ENCODE measurements around the gene BTNL3. TPM values are rescaled to one million over a fixed set of nuclear protein-coding genes. Genes with fewer than 3 reads are reported as not detected.

The BTNL3 gene
- total and polyA plus RNA-seq, 10 of the 15 experiments (the other 5 are each of a cell fraction or from before 2014, with no cell fraction given): 0.39 TPM; not detected in 9

DNA sequence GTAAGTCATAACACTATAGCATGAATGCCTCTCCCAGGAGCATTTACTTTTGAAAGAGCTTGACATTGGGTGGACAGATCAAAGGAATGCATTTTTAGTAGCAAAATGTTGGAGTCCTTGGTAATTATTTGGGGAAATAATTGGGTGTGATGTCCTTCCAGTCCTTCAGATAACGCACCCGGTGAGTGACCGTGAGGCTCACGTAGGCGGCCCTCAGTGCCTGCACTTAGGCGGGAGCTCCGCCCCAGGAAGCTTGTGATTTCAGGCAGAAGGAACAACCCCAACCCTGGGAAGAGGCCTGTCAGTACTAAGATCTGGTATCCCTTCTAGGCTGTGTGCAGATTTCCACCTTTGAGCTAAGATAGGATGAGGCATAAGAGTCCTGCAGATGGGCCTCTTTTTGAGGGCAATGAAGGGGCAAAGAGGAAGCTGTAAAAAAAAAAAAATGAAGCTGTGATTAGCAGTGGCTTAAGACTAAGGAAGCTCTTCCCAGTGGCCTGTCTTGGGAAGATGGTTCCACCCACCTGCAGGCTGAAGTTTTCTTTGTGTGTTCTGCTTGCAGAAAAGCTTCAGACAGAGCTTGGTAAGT is 66.3 kb downstream of the BTNL3 start (continued):
- TF ChIP-seq RFX5 (IDR thresholded peaks at IDR 0.05; ENCODE audit: low read depth, low read length) (no peak), EP300 (IDR thresholded peaks at IDR 0.05; ENCODE audit: borderline replicate concordance in 1 of 2, control insufficient read depth in 1 of 2, low read depth in 2 of 2, low read length in 2 of 2) (no peak), EGR1 (IDR thresholded peaks at IDR 0.05; ENCODE audit: borderline replicate concordance in 1 of 2, low read depth in 2 of 2, low read length in 2 of 2) (no peak)
- TF ChIP-seq, protein P1, sequence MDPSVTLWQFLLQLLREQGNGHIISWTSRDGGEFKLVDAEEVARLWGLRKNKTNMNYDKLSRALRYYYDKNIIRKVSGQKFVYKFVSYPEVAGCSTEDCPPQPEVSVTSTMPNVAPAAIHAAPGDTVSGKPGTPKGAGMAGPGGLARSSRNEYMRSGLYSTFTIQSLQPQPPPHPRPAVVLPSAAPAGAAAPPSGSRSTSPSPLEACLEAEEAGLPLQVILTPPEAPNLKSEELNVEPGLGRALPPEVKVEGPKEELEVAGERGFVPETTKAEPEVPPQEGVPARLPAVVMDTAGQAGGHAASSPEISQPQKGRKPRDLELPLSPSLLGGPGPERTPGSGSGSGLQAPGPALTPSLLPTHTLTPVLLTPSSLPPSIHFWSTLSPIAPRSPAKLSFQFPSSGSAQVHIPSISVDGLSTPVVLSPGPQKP (IDR thresholded peaks at IDR 0.05; ENCODE audit: low read depth, low read length): no peak

Small RNAs within 50 kb of the gene (microRNA-seq; reads per million reads assigned to microRNA genes)
- not detected for gene MIR8089

Small RNAs within 50 kb of the gene (small RNA-seq; reads per million reads assigned to genes)
- gene MIR8089 (not detected), gene RNU6-1036P (not detected), gene RPS29P12 (not detected)

Other genes with a start within 250 kb of the BTNL3 start
Only the 7 nearest of the 9 such genes appear.
- gene MGAT1, start 186.0 kb upstream of the BTNL3 start, total RNA-seq (2014; rRNA removed): 44.6 and 50.7 TPM in 2 replicates
- 32.5 and 33.6 TPM in 2 replicates for gene MGAT1, start 186.0 kb upstream of the BTNL3 start, total RNA-seq (2014; rRNA removed; fragmentation: Illumina TruSeq; extraction: Trizol)
- 76.4 and 82.3 TPM in 2 replicates for gene MGAT1, start 186.0 kb upstream of the BTNL3 start, total RNA-seq (2021)
- gene MGAT1, start 186.0 kb upstream of the BTNL3 start, polyA plus RNA-seq (2011; rRNA removed): 74.1 and 88.4 TPM in 2 replicates
- gene MGAT1, start 186.0 kb upstream of the BTNL3 start, polyA plus RNA-seq (2014; fragmentation: Illumina TruSeq; extraction: Trizol): 32.3 and 38.1 TPM in 2 replicates
- 1 to 10 TPM; 3.1 to 7.7 TPM for gene MGAT1, start 186.0 kb upstream of the BTNL3 start, polyA plus RNA-seq (2014; fragmentation: Nextera tagmentation; extraction: Ambion mirVana)
- 74.7 and 90.4 TPM in 2 replicates for gene MGAT1, start 186.0 kb upstream of the BTNL3 start, polyA plus RNA-seq (2014; rRNA removed)
- 10 to 100 TPM; 75.2 to 85.9 TPM for gene MGAT1, start 186.0 kb upstream of the BTNL3 start, polyA plus RNA-seq (2016; fragmentation: Nextera tagmentation; extraction: Ambion mirVana)
- 19.6 and 24.0 TPM in 2 replicates for gene ZFP62, start 127.6 kb upstream of the BTNL3 start, total RNA-seq (2014; rRNA removed)
- 26.8 and 27.4 TPM in 2 replicates for gene ZFP62, start 127.6 kb upstream of the BTNL3 start, total RNA-seq (2014; rRNA removed; fragmentation: Illumina TruSeq; extraction: Trizol)
- gene ZFP62, start 127.6 kb upstream of the BTNL3 start, total RNA-seq (2021): 20.3 and 24.8 TPM in 2 replicates
- gene ZFP62, start 127.6 kb upstream of the BTNL3 start, polyA plus RNA-seq (2011; rRNA removed): 39.7 and 69.5 TPM in 2 replicates
- gene ZFP62, start 127.6 kb upstream of the BTNL3 start, polyA plus RNA-seq (2014; fragmentation: Illumina TruSeq; extraction: Trizol): 21.8 and 32.2 TPM in 2 replicates
- gene ZFP62, start 127.6 kb upstream of the BTNL3 start, polyA plus RNA-seq (2014; fragmentation: Nextera tagmentation; extraction: Ambion mirVana): 10 to 100 TPM in 1 of 2 experiments, 1 to 10 TPM in 1; 9.2 to 16.4 TPM
- 14.8 and 17.1 TPM in 2 replicates for gene ZFP62, start 127.6 kb upstream of the BTNL3 start, polyA plus RNA-seq (2014; rRNA removed)
- 10 to 100 TPM; 24.6 to 26.0 TPM for gene ZFP62, start 127.6 kb upstream of the BTNL3 start, polyA plus RNA-seq (2016; fragmentation: Nextera tagmentation; extraction: Ambion mirVana)
- gene BTNL8, start 89.7 kb upstream of the BTNL3 start, total RNA-seq (2014; rRNA removed): 0.33 and 0.56 TPM in 2 replicates
- gene BTNL8, start 89.7 kb upstream of the BTNL3 start, total RNA-seq (2014; rRNA removed; fragmentation: Illumina TruSeq; extraction: Trizol): 0.13 and 0.14 TPM in 2 replicates
- gene BTNL8, start 89.7 kb upstream of the BTNL3 start, total RNA-seq (2021): not detected in 2 replicates
- 3.4 and 4.1 TPM in 2 replicates for gene BTNL8, start 89.7 kb upstream of the BTNL3 start, polyA plus RNA-seq (2011; rRNA removed)
- gene BTNL8, start 89.7 kb upstream of the BTNL3 start, polyA plus RNA-seq (2014; fragmentation: Illumina TruSeq; extraction: Trizol): 0.19 and 0.43 TPM in 2 replicates
- gene BTNL8, start 89.7 kb upstream of the BTNL3 start, polyA plus RNA-seq (2014; fragmentation: Nextera tagmentation; extraction: Ambion mirVana): under 1 TPM; 0.31 to 0.39 TPM
- 0.06 and 0.22 TPM in 2 replicates for gene BTNL8, start 89.7 kb upstream of the BTNL3 start, polyA plus RNA-seq (2014; rRNA removed)
- gene BTNL8, start 89.7 kb upstream of the BTNL3 start, polyA plus RNA-seq (2016; fragmentation: Nextera tagmentation; extraction: Ambion mirVana): under 1 TPM in 1 of 2 experiments, not detected in 1; 0.15 TPM
- 0.06 and 0.16 TPM in 2 replicates for gene BTNL9, start 51.4 kb downstream of the BTNL3 start, total RNA-seq (2014; rRNA removed)
- not detected in 2 replicates for gene BTNL9, start 51.4 kb downstream of the BTNL3 start, total RNA-seq (2014; rRNA removed; fragmentation: Illumina TruSeq; extraction: Trizol)
- 0.05 and 0.08 TPM in 2 replicates for gene BTNL9, start 51.4 kb downstream of the BTNL3 start, total RNA-seq (2021)
- gene BTNL9, start 51.4 kb downstream of the BTNL3 start, polyA plus RNA-seq (2011; rRNA removed): 12.3 and 16.5 TPM in 2 replicates
- 0.24 TPM in 1 of 2 replicates, not detected in the other for gene BTNL9, start 51.4 kb downstream of the BTNL3 start, polyA plus RNA-seq (2014; fragmentation: Illumina TruSeq; extraction: Trizol)
- gene BTNL9, start 51.4 kb downstream of the BTNL3 start, polyA plus RNA-seq (2014; fragmentation: Nextera tagmentation; extraction: Ambion mirVana): not detected
- 0.01 and 0.38 TPM in 2 replicates for gene BTNL9, start 51.4 kb downstream of the BTNL3 start, polyA plus RNA-seq (2014; rRNA removed)
- gene BTNL9, start 51.4 kb downstream of the BTNL3 start, polyA plus RNA-seq (2016; fragmentation: Nextera tagmentation; extraction: Ambion mirVana): not detected
- gene OR2V1, start 142.3 kb downstream of the BTNL3 start, total RNA-seq (2014; rRNA removed): 0.05 TPM in 1 of 2 replicates, not detected in the other
- gene OR2V1, start 142.3 kb downstream of the BTNL3 start, total RNA-seq (2014; rRNA removed; fragmentation: Illumina TruSeq; extraction: Trizol): not detected in 2 replicates
- gene OR2V1, start 142.3 kb downstream of the BTNL3 start, total RNA-seq (2021): not detected in 2 replicates
- 3.2 and 4.4 TPM in 2 replicates for gene OR2V1, start 142.3 kb downstream of the BTNL3 start, polyA plus RNA-seq (2011; rRNA removed)
- not detected in 2 replicates for gene OR2V1, start 142.3 kb downstream of the BTNL3 start, polyA plus RNA-seq (2014; fragmentation: Illumina TruSeq; extraction: Trizol)
- gene OR2V1, start 142.3 kb downstream of the BTNL3 start, polyA plus RNA-seq (2014; fragmentation: Nextera tagmentation; extraction: Ambion mirVana): not detected
- gene OR2V1, start 142.3 kb downstream of the BTNL3 start, polyA plus RNA-seq (2014; rRNA removed): not detected in 2 replicates
- under 1 TPM in 1 of 2 experiments, not detected in 1; 0.20 TPM for gene OR2V1, start 142.3 kb downstream of the BTNL3 start, polyA plus RNA-seq (2016; fragmentation: Nextera tagmentation; extraction: Ambion mirVana)
- gene OR2V2, start 158.7 kb downstream of the BTNL3 start, total RNA-seq (2014; rRNA removed): not detected in 2 replicates
- not detected in 2 replicates for gene OR2V2, start 158.7 kb downstream of the BTNL3 start, total RNA-seq (2014; rRNA removed; fragmentation: Illumina TruSeq; extraction: Trizol)
- gene OR2V2, start 158.7 kb downstream of the BTNL3 start, total RNA-seq (2021): not detected in 2 replicates
- 0.14 and 0.26 TPM in 2 replicates for gene OR2V2, start 158.7 kb downstream of the BTNL3 start, polyA plus RNA-seq (2011; rRNA removed)
- gene OR2V2, start 158.7 kb downstream of the BTNL3 start, polyA plus RNA-seq (2014; fragmentation: Illumina TruSeq; extraction: Trizol): 0.11 TPM in 1 of 2 replicates, not detected in the other
- not detected for gene OR2V2, start 158.7 kb downstream of the BTNL3 start, polyA plus RNA-seq (2014; fragmentation: Nextera tagmentation; extraction: Ambion mirVana)
- not detected in 2 replicates for gene OR2V2, start 158.7 kb downstream of the BTNL3 start, polyA plus RNA-seq (2014; rRNA removed)
- gene OR2V2, start 158.7 kb downstream of the BTNL3 start, polyA plus RNA-seq (2016; fragmentation: Nextera tagmentation; extraction: Ambion mirVana): not detected
- 0.54 and 1.1 TPM in 2 replicates for gene TRIM7, start 216.3 kb downstream of the BTNL3 start, total RNA-seq (2014; rRNA removed)
- gene TRIM7, start 216.3 kb downstream of the BTNL3 start, total RNA-seq (2014; rRNA removed; fragmentation: Illumina TruSeq; extraction: Trizol): 0.22 and 0.46 TPM in 2 replicates
- 0.38 and 0.96 TPM in 2 replicates for gene TRIM7, start 216.3 kb downstream of the BTNL3 start, total RNA-seq (2021)
- 1.6 TPM in 2 replicates for gene TRIM7, start 216.3 kb downstream of the BTNL3 start, polyA plus RNA-seq (2011; rRNA removed)
- gene TRIM7, start 216.3 kb downstream of the BTNL3 start, polyA plus RNA-seq (2014; fragmentation: Illumina TruSeq; extraction: Trizol): 0.32 and 0.33 TPM in 2 replicates
- gene TRIM7, start 216.3 kb downstream of the BTNL3 start, polyA plus RNA-seq (2014; fragmentation: Nextera tagmentation; extraction: Ambion mirVana): under 1 TPM; 0.02 to 0.20 TPM
- 0.84 and 1.1 TPM in 2 replicates for gene TRIM7, start 216.3 kb downstream of the BTNL3 start, polyA plus RNA-seq (2014; rRNA removed)
- 1 to 10 TPM in 1 of 2 experiments, under 1 TPM in 1; 0.44 to 1.3 TPM for gene TRIM7, start 216.3 kb downstream of the BTNL3 start, polyA plus RNA-seq (2016; fragmentation: Nextera tagmentation; extraction: Ambion mirVana)